B cell (primary cell): ENCODE results near the gene FGD4. TPM values are rescaled to one million over a fixed set of nuclear protein-coding genes. Genes with fewer than 3 reads are reported as not detected.

Experiments used
- ATAC-seq: fragments of 200-7000 bp; cut with Tn5 transposase; one replicate; pipeline ENCODE4 v1.10.0; 2021; ENCODE audit warnings: low read depth, mild to moderate bottlenecking, moderate number of reproducible peaks, moderate library complexity
- CTCF ChIA-PET: fragments of 350-600 bp; sonication (Branson Sonifier 250); formaldehyde crosslinking; loops from one replicate; lab custom pipeline; 2021; ENCODE audit warnings: antibody characterized with exemption, inconsistent platforms; lab: Charles Lee
- POLR2A ChIA-PET: fragments of 350-600 bp; sonication (Branson Sonifier 250); formaldehyde crosslinking; loops from one replicate; lab custom pipeline; 2021; ENCODE audit warnings: antibody characterized with exemption; lab: Charles Lee
- DNase-seq: peaks from one replicate; pipeline ENCODE4 v3.0.0; 2013
- H2AFZ ChIP-seq: 2 replicates; pipeline ENCODE4 v1.6.1; 2012; ENCODE audit warnings: mild to moderate bottlenecking, low read depth, low read length; ENCODE audit not compliant: insufficient read depth, poor library complexity, severe bottlenecking
- H3K27ac ChIP-seq, 2 donors: 1 replicate in 1 of 2; 2 replicates in 1 of 2; pipeline ENCODE4 v1.5.1; 2012 to 2013; ENCODE audit warnings: low read length in 2 of 2, mild to moderate bottlenecking in 2 of 2, moderate library complexity in 1 of 2
- H3K27me3 ChIP-seq, 4 experiments: fragments of 200-600 bp in 1 of 4; sonication (generic) in 1 of 4; replicated peaks in 1 of 4; 1 replicate in 2 of 4; 2 replicates in 2 of 4; pipeline versions ENCODE4 v1.6.1 to v1.7.0; 2013 to 2016; ENCODE audit warnings: low read length in 3 of 4, mild to moderate bottlenecking in 2 of 4, mixed read lengths in 1 of 4, moderate library complexity in 1 of 4; ENCODE audit not compliant: insufficient read depth in 4 of 4, control insufficient read depth in 3 of 4; ENCODE audit errors: control extremely low read depth in 1 of 4
- H3K36me3 ChIP-seq, 2 experiments: replicated peaks in 1 of 2; 1 replicate in 1 of 2; 2 replicates in 1 of 2; pipeline versions ENCODE4 v1.6.1 to v1.7.1; 2013; ENCODE audit warnings: low read length in 1 of 2; ENCODE audit not compliant: insufficient read depth in 2 of 2, control insufficient read depth in 1 of 2; ENCODE audit errors: control extremely low read depth in 1 of 2, extremely low read depth in 1 of 2
- H3K4me1 ChIP-seq, 2 donors: fragments of 200-600 bp in 1 of 2; sonication (generic) in 1 of 2; 1 replicate in 1 of 2; 2 replicates in 1 of 2; pipeline versions ENCODE4 v1.5.1 to v1.6.1; 2013 to 2017; ENCODE audit warnings: low read length in 2 of 2; ENCODE audit not compliant: control insufficient read depth in 2 of 2, insufficient read depth in 2 of 2
- H3K4me2 ChIP-seq: replicated peaks from 2 replicates; pipeline ENCODE3; 2012; ENCODE audit warnings: mild to moderate bottlenecking, low read depth, low read length; ENCODE audit not compliant: poor library complexity, severe bottlenecking
- H3K4me3 ChIP-seq, 5 experiments: fragments of 200-600 bp in 1 of 5; sonication (generic) in 1 of 5; 1 replicate in 3 of 5; 2 replicates in 2 of 5; pipeline versions ENCODE4 v1.5.1 to v1.7.0; 2011 to 2016; ENCODE audit warnings: low read length in 4 of 5, mild to moderate bottlenecking in 4 of 5, low read depth in 2 of 5, control low read depth in 1 of 5, moderate library complexity in 1 of 5; ENCODE audit not compliant: insufficient read depth in 1 of 5; ENCODE audit errors: control extremely low read depth in 1 of 5, extremely low read depth in 1 of 5
- H3K79me2 ChIP-seq: fragments of 200-600 bp; sonication (generic); one replicate; pipeline ENCODE4 v1.6.0; 2016; ENCODE audit warnings: low read length; ENCODE audit not compliant: control insufficient read depth, insufficient read depth
- H3K9ac ChIP-seq: fragments of 200-600 bp; sonication (generic); 2 replicates; pipeline ENCODE4 v1.6.1; 2017; ENCODE audit warnings: mild to moderate bottlenecking, low read length, moderate library complexity
- H3K9me3 ChIP-seq, 3 donors: one replicate each; pipeline versions ENCODE4 v1.6.1 to v1.7.1; 2013; ENCODE audit warnings: low read length in 2 of 3; ENCODE audit not compliant: control insufficient read depth in 2 of 3, insufficient read depth in 1 of 3; ENCODE audit errors: control extremely low read depth in 1 of 3
- H4K20me1 ChIP-seq: 2 replicates; pipeline ENCODE4 v1.6.0; 2012; ENCODE audit warnings: mild to moderate bottlenecking, low read length; ENCODE audit not compliant: insufficient read depth, control insufficient read depth, poor library complexity, severe bottlenecking
- H3K27ac Mint-ChIP-seq: one replicate; pipeline ENCODE4 v1.8.0; 2021; ENCODE audit warnings: mixed read lengths
- H3K27me3 Mint-ChIP-seq: one replicate; pipeline ENCODE4 v1.8.0; 2021; ENCODE audit warnings: mixed read lengths
- H3K4me1 Mint-ChIP-seq: one replicate; pipeline ENCODE4 v1.8.0; 2021; ENCODE audit warnings: mixed read lengths
- H3K4me3 Mint-ChIP-seq: one replicate; pipeline ENCODE4 v1.8.0; 2021; ENCODE audit warnings: mixed read lengths
- H3K9me3 Mint-ChIP-seq: one replicate; pipeline ENCODE4 v1.8.0; 2022; ENCODE audit warnings: mixed read lengths; ENCODE audit not compliant: insufficient read depth
- CTCF ChIP-seq: fragments of 200-600 bp; IDR thresholded peaks from one replicate; pipeline ENCODE4 v1.8.0; 2022; ENCODE audit warnings: antibody characterized with exemption, mild to moderate bottlenecking
- EZH2 ChIP-seq: IDR thresholded peaks from 2 replicates; pipeline ENCODE4 v1.6.1; 2012; ENCODE audit warnings: borderline replicate concordance, low read depth, mild to moderate bottlenecking, moderate library complexity, low read length; ENCODE audit not compliant: insufficient read depth, poor library complexity, severe bottlenecking
- WGBS: methylation state at CpG from one replicate; pipeline ENCODE4 v1.1.5; 2013; ENCODE audit warnings: missing lambda C conversion rate; ENCODE audit not compliant: insufficient coverage; 5-methylcytosine and 5-hydroxymethylcytosine counted together
- intact Hi-C: fragments of 100-400 bp; cut with micrococcal nuclease; formaldehyde crosslinking; loops from one replicate; pipeline ENCODE4 v1.10.0; 2022
- polyA plus RNA-seq: library from polyadenylated mRNA; depleted of rRNA; stranded (reverse); fragments of >200 nt; gene quantifications from 2 replicates; pipeline ENCODE4 v1.2.3, GENCODE V29; 2012
- total RNA-seq, 2 donors: library from RNA; stranded (reverse); fragments of 120-200 nt in 1 of 2; gene quantifications; 1 replicate in 1 of 2; 2 replicates in 1 of 2; pipeline versions ENCODE4 v1.2.3 to v1.2.4, GENCODE V29; 2013 to 2022

Gene FGD4
- total and polyA plus RNA-seq, 2 donors (not counting 1 experiment from before 2014, with no cell fraction given) = 2.1 to 2.8 TPM

GRCh38 chr12:32446316-32447119 lies 47.2 kb downstream of the FGD4 start:
- no peak overlapping the region for H2AFZ ChIP-seq
- POLR2A ChIA-PET = no interaction called here
- no peaks in the 10 kb centered on the region for H3K79me2 ChIP-seq
- no peaks in the 10 kb centered on the region for H3K36me3 ChIP-seq
- H4K20me1 ChIP-seq = no peaks in the 10 kb centered on the region
- WGBS = 93% methylated on average over 11 of the region's 14 CpGs
- no peak overlapping the region for H3K9ac ChIP-seq
- Mint-ChIP-seq H3K27me3 (no peaks in the 10 kb centered on the region), H3K4me3 (no peak overlapping the region), H3K4me1 (peaks cover 1% of the 10 kb centered on the region), H3K9me3 (no peaks in the 10 kb centered on the region), H3K27ac (no peak overlapping the region)
- no peaks in the 10 kb centered on the region for H3K4me1 ChIP-seq
- TF ChIP-seq CTCF (no peak), EZH2 (no peak)
- H3K27me3 ChIP-seq = no peaks in the 10 kb centered on the region
- CTCF ChIA-PET = interaction anchor here (1.1 to 2.3 kb wide), 2 partner anchors 9 to 16 kb away, joined by 4 to 8 read pairs; no protein-coding TSS in a partner anchor
- H3K9me3 ChIP-seq = no peaks in the 10 kb centered on the region
- no peak overlapping the region for H3K27ac ChIP-seq
- H3K4me3 ChIP-seq = no peak overlapping the region
- intact Hi-C loops = no loop called here
- no peak for DNase-seq
- ATAC-seq = no peak
- no peak overlapping the region for H3K4me2 ChIP-seq

- no peak overlapping the region for H3K27ac Mint-ChIP-seq
- POLR2A ChIA-PET = interaction anchor here (0.5 to 0.7 kb wide), 2 partner anchors 9 to 104 kb away, joined by 3 read pairs; no protein-coding TSS in a partner anchor
- no peak overlapping the region for H2AFZ ChIP-seq
- H3K4me3 ChIP-seq = no peak overlapping the region
- H3K4me3 Mint-ChIP-seq = no peak overlapping the region
- no peaks in the 10 kb centered on the region for H3K36me3 ChIP-seq
- no peaks in the 10 kb centered on the region for H3K9me3 ChIP-seq
- TF ChIP-seq EZH2 (no peak), CTCF (no peak)
- H3K79me2 ChIP-seq = no peaks in the 10 kb centered on the region
- H3K4me2 ChIP-seq = no peak overlapping the region
- intact Hi-C loops = no loop called here
- H3K27ac ChIP-seq = no peak overlapping the region
- DNase-seq (no peak), ATAC-seq (no peak)
- 80% methylated on average over 4 of the region's 6 CpGs for WGBS
- no peaks in the 10 kb centered on the region for H4K20me1 ChIP-seq
- H3K27me3 Mint-ChIP-seq = no peaks in the 10 kb centered on the region
- CTCF ChIA-PET = interaction anchor here (0.7 kb wide), 1 partner anchor 308 kb away, joined by 3 read pairs; no protein-coding TSS in a partner anchor
- H3K4me1 ChIP-seq = no peaks in the 10 kb centered on the region
- peaks cover 1% of the 10 kb centered on the region for H3K4me1 Mint-ChIP-seq
- H3K27me3 ChIP-seq = no peaks in the 10 kb centered on the region
- no peaks in the 10 kb centered on the region for H3K9me3 Mint-ChIP-seq
- H3K9ac ChIP-seq = no peak overlapping the region
Observed at GRCh38 chr12:32448586-32448985, 49.2 kb downstream of the FGD4 start.
